ENCODE data around the gene IKBIP.

IKBIP gene

DNA sequence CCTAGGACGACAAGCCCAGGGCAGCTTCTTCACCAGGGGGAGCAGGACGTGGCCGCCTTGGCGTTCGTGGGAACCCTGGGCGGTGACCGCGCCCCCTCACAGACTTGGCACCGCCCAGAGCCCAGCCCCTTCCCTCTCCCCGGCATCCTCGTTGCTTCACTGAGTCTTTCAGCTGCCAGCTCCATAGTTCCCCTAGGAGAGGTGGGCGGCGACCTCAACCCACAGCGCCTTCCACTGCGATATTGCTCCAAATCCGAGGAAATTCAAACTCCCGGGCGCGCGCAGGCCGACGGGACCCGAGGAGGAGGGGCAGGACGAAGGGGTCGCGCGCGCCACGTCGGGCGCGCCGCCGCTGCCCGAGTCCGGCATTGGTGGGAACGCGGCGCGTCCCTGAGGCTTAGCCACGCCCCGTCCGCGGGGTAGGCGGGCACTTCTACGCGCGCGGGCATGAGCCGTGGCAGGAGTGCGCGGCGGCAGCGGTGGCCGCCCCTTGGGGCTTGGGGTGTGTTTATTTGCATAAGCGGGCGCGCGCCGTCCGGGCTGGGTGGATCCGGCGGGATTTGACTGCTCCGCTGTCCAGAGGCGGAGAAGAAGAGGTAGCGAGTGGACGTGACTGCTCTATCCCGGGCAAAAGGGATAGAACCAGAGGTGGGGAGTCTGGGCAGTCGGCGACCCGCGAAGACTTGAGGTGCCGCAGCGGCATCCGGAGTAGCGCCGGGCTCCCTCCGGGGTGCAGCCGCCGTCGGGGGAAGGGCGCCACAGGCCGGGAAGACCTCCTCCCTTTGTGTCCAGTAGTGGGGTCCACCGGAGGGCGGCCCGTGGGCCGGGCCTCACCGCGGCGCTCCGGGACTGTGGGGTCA lies at the start of gene IKBIP, which contains the start of gene APAF1 (continued):
- no peak for TF ChIP-seq ZNF449 (tag by site-specific recombination; IDR thresholded peaks at IDR 0.05)
- 0 out of 2 replicates have a peak, but pooled peaks have one; percentile 48 for TF ChIP-seq ZNF843 (tag by site-specific recombination; IDR thresholded peaks at IDR 0.05)
- TF ChIP-seq INSM2 (tag by site-specific recombination; IDR thresholded peaks at IDR 0.05): no peak
- no peak for TF ChIP-seq ZNF157 (tag by site-specific recombination; IDR thresholded peaks at IDR 0.05)
- TF ChIP-seq ZNF114 (tag by site-specific recombination; IDR thresholded peaks at IDR 0.05): no peak
- peak; percentile 33; the same call in 1 of the 2 replicates for TF ChIP-seq KLF16 (tag by site-specific recombination; IDR thresholded peaks at IDR 0.05)
- peak; percentile 57; the same call in 1 of the 2 replicates for TF ChIP-seq ZNF610 (tag by site-specific recombination; IDR thresholded peaks at IDR 0.05; ENCODE audit: borderline replicate concordance)
- TF ChIP-seq FEZF1 (tag by site-specific recombination; IDR thresholded peaks at IDR 0.05): no peak
- no peak for TF ChIP-seq ZNF510 (tag by site-specific recombination; IDR thresholded peaks at IDR 0.05; ENCODE audit: insufficient replicate concordance)
- TF ChIP-seq ZSCAN23 (tag by site-specific recombination; IDR thresholded peaks at IDR 0.05): no peak; the same call in 1 of the 2 replicates
- TF ChIP-seq GFI1B (tag by site-specific recombination; IDR thresholded peaks at IDR 0.05): no peak
- TF ChIP-seq ZBTB8A (tag by site-specific recombination; IDR thresholded peaks at IDR 0.05): no peak; the same call in 1 of the 2 replicates
- peak; percentile 80 for TF ChIP-seq KLF10 (tag by site-specific recombination; IDR thresholded peaks at IDR 0.05)
- TF ChIP-seq HIC1 (tag by site-specific recombination; IDR thresholded peaks at IDR 0.05): peak; percentile 92
- TF ChIP-seq AEBP2 (tag by site-specific recombination; IDR thresholded peaks at IDR 0.05; ENCODE audit: borderline replicate concordance): no peak
- TF ChIP-seq MYNN (tag by site-specific recombination; IDR thresholded peaks at IDR 0.05; ENCODE audit: borderline replicate concordance): no peak
- peak; percentile 30; the same call in 1 of the 2 replicates for TF ChIP-seq ZSCAN30 (tag by site-specific recombination; IDR thresholded peaks at IDR 0.05)

DNA sequence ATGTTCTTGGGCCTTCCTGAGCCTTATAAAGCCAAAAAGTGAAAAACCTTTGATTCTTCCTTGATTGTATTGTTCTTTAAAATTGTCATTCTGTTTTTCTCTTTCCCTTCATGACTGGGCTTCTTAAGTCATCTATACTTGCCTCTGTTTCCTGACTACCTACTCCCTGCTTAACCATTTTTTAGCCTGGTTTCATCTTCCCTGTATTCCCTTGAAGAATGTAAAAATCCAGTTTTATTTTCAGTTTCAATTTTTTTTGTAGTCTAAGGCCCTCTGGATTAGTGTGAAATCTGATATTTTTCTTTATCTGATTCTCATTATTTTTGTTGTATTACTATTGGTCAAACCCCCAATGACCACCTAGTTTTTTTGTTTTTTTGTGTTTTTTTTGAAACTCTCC lies 46.8 kb upstream of the IKBIP start:
- H3K4me3 ChIP-seq (ENCODE audit: low read depth, low read length): no peak overlapping the region
- CTCF ChIA-PET: interaction anchor here (0.7 kb wide), 1 partner anchor 27 kb away, joined by 3 read pairs; no protein-coding TSS in a partner anchor
- no peak overlapping the region for H3K27ac ChIP-seq (ENCODE audit: extremely low read depth, low read depth, low read length)
- 0 out of 2 replicates have a peak, but pooled peaks cover 2% of the 10 kb centered on the region for H3K4me1 ChIP-seq (ENCODE audit: control insufficient read depth, insufficient read depth, low read length)
- no peaks in the 10 kb centered on the region for H3K9me3 ChIP-seq (ENCODE audit: control insufficient read depth, insufficient read depth, low read depth, low read length)
- peaks cover 30 to 32% of the 10 kb centered on the region in 2 experiments for H3K36me3 ChIP-seq (ENCODE audit: control insufficient read depth in 2 of 2, insufficient read depth in 1 of 2, low read length in 2 of 2)
- POLR2A ChIA-PET: no interaction called here
- TF ChIP-seq ZNF335 (tag by site-specific recombination; conservative IDR thresholded peaks at IDR 0.05): no peak
- TF ChIP-seq SETDB1 (IDR thresholded peaks at IDR 0.05; ENCODE audit: insufficient read length, low read length): no peak
- no peak for TF ChIP-seq PRDM1 (tag by site-specific recombination; IDR thresholded peaks at IDR 0.05)
- no peak for TF ChIP-seq YY2 (tag by site-specific recombination; IDR thresholded peaks at IDR 0.05)
- no peak for TF ChIP-seq KLF10 (tag by site-specific recombination; IDR thresholded peaks at IDR 0.05)
- TF ChIP-seq ZNF426 (tag by site-specific recombination; IDR thresholded peaks at IDR 0.05): no peak
- TF ChIP-seq ZNF768 (tag by site-specific recombination; IDR thresholded peaks at IDR 0.05): no peak
- no peak for TF ChIP-seq MYNN (tag by site-specific recombination; IDR thresholded peaks at IDR 0.05; ENCODE audit: borderline replicate concordance)
- TF ChIP-seq ZNF132 (tag by site-specific recombination; IDR thresholded peaks at IDR 0.05; ENCODE audit: borderline replicate concordance): no peak
- TF ChIP-seq, protein P1, sequence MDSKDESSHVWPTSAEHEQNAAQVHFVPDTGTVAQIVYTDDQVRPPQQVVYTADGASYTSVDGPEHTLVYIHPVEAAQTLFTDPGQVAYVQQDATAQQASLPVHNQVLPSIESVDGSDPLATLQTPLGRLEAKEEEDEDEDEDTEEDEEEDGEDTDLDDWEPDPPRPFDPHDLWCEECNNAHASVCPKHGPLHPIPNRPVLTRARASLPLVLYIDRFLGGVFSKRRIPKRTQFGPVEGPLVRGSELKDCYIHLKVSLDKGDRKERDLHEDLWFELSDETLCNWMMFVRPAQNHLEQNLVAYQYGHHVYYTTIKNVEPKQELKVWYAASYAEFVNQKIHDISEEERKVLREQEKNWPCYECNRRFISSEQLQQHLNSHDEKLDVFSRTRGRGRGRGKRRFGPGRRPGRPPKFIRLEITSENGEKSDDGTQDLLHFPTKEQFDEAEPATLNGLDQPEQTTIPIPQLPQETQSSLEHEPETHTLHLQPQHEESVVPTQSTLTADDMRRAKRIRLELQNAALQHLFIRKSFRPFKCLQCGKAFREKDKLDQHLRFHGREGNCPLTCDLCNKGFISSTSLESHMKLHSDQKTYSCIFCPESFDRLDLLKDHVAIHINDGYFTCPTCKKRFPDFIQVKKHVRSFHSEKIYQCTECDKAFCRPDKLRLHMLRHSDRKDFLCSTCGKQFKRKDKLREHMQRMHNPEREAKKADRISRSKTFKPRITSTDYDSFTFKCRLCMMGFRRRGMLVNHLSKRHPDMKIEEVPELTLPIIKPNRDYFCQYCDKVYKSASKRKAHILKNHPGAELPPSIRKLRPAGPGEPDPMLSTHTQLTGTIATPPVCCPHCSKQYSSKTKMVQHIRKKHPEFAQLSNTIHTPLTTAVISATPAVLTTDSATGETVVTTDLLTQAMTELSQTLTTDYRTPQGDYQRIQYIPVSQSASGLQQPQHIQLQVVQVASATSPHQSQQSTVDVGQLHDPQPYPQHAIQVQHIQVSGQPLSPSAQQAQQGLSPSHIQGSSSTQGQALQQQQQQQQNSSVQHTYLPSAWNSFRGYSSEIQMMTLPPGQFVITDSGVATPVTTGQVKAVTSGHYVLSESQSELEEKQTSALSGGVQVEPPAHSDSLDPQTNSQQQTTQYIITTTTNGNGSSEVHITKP (tag by site-specific recombination; IDR thresholded peaks at IDR 0.05): no peak
- TF ChIP-seq ZSCAN30 (tag by site-specific recombination; IDR thresholded peaks at IDR 0.05): no peak
